K562 (cell line): ENCODE results near the gene ZEB2. TPM values are rescaled to one million over a fixed set of nuclear protein-coding genes. Genes with fewer than 3 reads are reported as not detected.

Source experiments
- CEBPB ChIP-seq: fragments of 450-650 bp; IDR thresholded peaks from 2 replicates; pipeline ENCODE4 v1.6.1; 2016; ENCODE audit warnings: missing genetic modification characterization, missing compliant biosample characterization
- ELK1 ChIP-seq: sonication (generic); formaldehyde crosslinking; IDR thresholded peaks from 2 replicates; pipeline ENCODE4 v1.8.1; 2022; ENCODE audit warnings: missing genetic modification reagents
- GATA2 ChIP-seq: sonication (generic); formaldehyde crosslinking; IDR thresholded peaks from 2 replicates; pipeline ENCODE4 v1.4.0; 2020; ENCODE audit warnings: mild to moderate bottlenecking, missing genetic modification reagents
- HDAC3 ChIP-seq: fragments of 450-650 bp; IDR thresholded peaks from 2 replicates; pipeline ENCODE4 v1.6.1; 2018; ENCODE audit warnings: borderline replicate concordance, mild to moderate bottlenecking, moderate library complexity; ENCODE audit not compliant: partially characterized antibody
- KLF13 ChIP-seq: fragments of 450-650 bp; IDR thresholded peaks from 2 replicates; pipeline ENCODE4 v1.6.1; 2016; ENCODE audit warnings: missing genetic modification characterization, low read depth, mild to moderate bottlenecking, missing compliant biosample characterization, moderate library complexity, borderline replicate concordance
- MLLT1 ChIP-seq, 2 experiments: fragments of 450-650 bp; IDR thresholded peaks; 2 replicates each; pipeline ENCODE4 v1.6.1; 2016
- NBN ChIP-seq: fragments of 450-650 bp; IDR thresholded peaks from 2 replicates; pipeline ENCODE4 v1.6.1; 2016; ENCODE audit warnings: low read depth, mild to moderate bottlenecking
- NELFE ChIP-seq: IDR thresholded peaks from 2 replicates; pipeline ENCODE4 v1.6.1; 2011; ENCODE audit warnings: mild to moderate bottlenecking; ENCODE audit not compliant: insufficient read depth, insufficient read length
- NFRKB ChIP-seq: fragments of 450-650 bp; IDR thresholded peaks from 2 replicates; pipeline ENCODE4 v1.6.1; 2016; ENCODE audit warnings: low read depth
- PHF8 ChIP-seq: fragments of 200-600 bp; sonication (generic); IDR thresholded peaks from 2 replicates; pipeline ENCODE4 v1.6.1; 2012; ENCODE audit warnings: mixed run types, mild to moderate bottlenecking, inconsistent platforms, low read length, moderate library complexity, borderline replicate concordance
- SETDB1 ChIP-seq: IDR thresholded peaks from one replicate; pipeline ENCODE4 v1.6.1; 2012; ENCODE audit warnings: low read length, control low read depth, inconsistent platforms
- SNRNP70 ChIP-seq: fragments of 200-400 bp; formaldehyde crosslinking; optimal IDR thresholded peaks from 2 replicates; pipeline ENCODE3; 2017; ENCODE audit warnings: low read depth, low read length
- ZKSCAN3 ChIP-seq: fragments of 250-450 bp; sonication (Bioruptor Pico); IDR thresholded peaks from 2 replicates; pipeline ENCODE4 v1.4.0; 2020
- polyA plus RNA-seq, 8 experiments: library from polyadenylated mRNA; depleted of rRNA in 4 of 8; stranded (reverse) in 5 of 8; unstranded in 3 of 8; fragments of >200 nt; fragmentation: Nextera tagmentation in 2 of 8; fragmentation: Illumina TruSeq in 1 of 8; extraction: Ambion mirVana in 2 of 8; extraction: Trizol in 1 of 8; gene quantifications; 2 replicates each; pipeline versions ENCODE4 v1.2.1 to v1.2.3, GENCODE V29; 2011 to 2014; ENCODE audit warnings: inconsistent platforms in 1 of 8, missing spikeins in 1 of 8
- total RNA-seq, 7 experiments: library from RNA; depleted of rRNA in 6 of 7; stranded (reverse); fragments of >200 nt in 6 of 7; fragmentation: Illumina TruSeq in 2 of 7; extraction: Trizol in 2 of 7; gene quantifications; 2 replicates each; pipeline versions ENCODE4 v1.2.1 to v1.2.3, GENCODE V29; 2011 to 2021; ENCODE audit warnings: low replicate concordance in 1 of 7
- TF ChIP-seq, protein P1 (sequence below): sonication (generic); formaldehyde crosslinking; IDR thresholded peaks from 2 replicates; pipeline ENCODE4 v1.8.1; 2023; ENCODE audit warnings: mild to moderate bottlenecking, missing genetic modification reagents
- TF ChIP-seq, protein P2 (sequence below): fragments of 450-650 bp; IDR thresholded peaks from 2 replicates; pipeline ENCODE4 v1.6.1; 2016; ENCODE audit warnings: missing biosample characterization, missing genetic modification characterization

ZEB2 gene
- total and polyA plus RNA-seq, 9 of the 15 experiments (the other 6 are each of a cell fraction or from before 2014, with no cell fraction given), result 15.1 to 113 (median 72.3) TPM

- TF ChIP-seq, protein P1, sequence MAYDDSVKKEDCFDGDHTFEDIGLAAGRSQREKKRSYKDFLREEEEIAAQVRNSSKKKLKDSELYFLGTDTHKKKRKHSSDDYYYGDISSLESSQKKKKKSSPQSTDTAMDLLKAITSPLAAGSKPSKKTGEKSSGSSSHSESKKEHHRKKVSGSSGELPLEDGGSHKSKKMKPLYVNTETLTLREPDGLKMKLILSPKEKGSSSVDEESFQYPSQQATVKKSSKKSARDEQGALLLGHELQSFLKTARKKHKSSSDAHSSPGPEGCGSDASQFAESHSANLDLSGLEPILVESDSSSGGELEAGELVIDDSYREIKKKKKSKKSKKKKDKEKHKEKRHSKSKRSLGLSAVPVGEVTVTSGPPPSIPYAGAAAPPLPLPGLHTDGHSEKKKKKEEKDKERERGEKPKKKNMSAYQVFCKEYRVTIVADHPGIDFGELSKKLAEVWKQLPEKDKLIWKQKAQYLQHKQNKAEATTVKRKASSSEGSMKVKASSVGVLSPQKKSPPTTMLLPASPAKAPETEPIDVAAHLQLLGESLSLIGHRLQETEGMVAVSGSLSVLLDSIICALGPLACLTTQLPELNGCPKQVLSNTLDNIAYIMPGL (CRISPR knock-in tag), result no peak
- TF ChIP-seq HDAC3 (no peak), SETDB1 (no peak), GATA2 (CRISPR knock-in tag) (no peak), NBN (no peak), MLLT1 (IDR thresholded peaks at IDR 0.05) (0 out of 4 replicates have a peak, but pooled peaks of 1 of the 2 experiments have one; percentile 10), PHF8 (no peak), NELFE (no peak), NFRKB (peak; percentile 47; the same call in 1 of the 2 replicates), ZKSCAN3 (CRISPR knock-in tag) (no peak), KLF13 (no peak), CEBPB (tag) (no peak), ELK1 (CRISPR knock-in tag) (no peak), SNRNP70 (no peak)
- TF ChIP-seq, protein P2, sequence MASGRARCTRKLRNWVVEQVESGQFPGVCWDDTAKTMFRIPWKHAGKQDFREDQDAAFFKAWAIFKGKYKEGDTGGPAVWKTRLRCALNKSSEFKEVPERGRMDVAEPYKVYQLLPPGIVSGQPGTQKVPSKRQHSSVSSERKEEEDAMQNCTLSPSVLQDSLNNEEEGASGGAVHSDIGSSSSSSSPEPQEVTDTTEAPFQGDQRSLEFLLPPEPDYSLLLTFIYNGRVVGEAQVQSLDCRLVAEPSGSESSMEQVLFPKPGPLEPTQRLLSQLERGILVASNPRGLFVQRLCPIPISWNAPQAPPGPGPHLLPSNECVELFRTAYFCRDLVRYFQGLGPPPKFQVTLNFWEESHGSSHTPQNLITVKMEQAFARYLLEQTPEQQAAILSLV (tag), result no peak
These were observed 3.7 kb upstream of the ZEB2 start (continued) for GRCh38 chr2:144523596-144524117.
